ENCODE data around the gene HDAC9.

DNA sequence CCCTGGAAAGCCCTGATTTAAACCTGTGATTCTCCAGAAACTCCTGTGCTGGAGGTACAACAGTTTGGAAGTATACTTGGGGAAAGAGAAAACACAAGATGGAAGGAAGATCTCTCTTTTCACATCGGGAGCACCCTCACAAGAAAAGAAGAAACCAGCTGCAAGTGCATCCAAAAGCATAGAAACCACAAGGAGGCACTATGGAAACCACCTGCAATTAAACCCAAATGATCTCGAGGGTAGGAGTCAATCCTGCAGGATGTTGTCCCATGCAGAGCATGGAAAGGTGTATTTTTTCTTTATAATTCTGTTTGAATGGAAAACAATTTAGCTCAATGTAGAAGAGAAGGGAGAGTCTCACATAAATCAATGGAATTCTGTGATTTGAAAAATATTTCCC, 411.4 kb downstream of the HDAC9 start:
- TF ChIP-seq, protein P1, sequence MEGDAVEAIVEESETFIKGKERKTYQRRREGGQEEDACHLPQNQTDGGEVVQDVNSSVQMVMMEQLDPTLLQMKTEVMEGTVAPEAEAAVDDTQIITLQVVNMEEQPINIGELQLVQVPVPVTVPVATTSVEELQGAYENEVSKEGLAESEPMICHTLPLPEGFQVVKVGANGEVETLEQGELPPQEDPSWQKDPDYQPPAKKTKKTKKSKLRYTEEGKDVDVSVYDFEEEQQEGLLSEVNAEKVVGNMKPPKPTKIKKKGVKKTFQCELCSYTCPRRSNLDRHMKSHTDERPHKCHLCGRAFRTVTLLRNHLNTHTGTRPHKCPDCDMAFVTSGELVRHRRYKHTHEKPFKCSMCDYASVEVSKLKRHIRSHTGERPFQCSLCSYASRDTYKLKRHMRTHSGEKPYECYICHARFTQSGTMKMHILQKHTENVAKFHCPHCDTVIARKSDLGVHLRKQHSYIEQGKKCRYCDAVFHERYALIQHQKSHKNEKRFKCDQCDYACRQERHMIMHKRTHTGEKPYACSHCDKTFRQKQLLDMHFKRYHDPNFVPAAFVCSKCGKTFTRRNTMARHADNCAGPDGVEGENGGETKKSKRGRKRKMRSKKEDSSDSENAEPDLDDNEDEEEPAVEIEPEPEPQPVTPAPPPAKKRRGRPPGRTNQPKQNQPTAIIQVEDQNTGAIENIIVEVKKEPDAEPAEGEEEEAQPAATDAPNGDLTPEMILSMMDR (IDR thresholded peaks at IDR 0.05), result no peak
- no peak for TF ChIP-seq POLR2A (IDR thresholded peaks at IDR 0.05)
